GM18909 (cell line): ENCODE measurements around the gene RAB40A.
"Not testable (repeated sequence)": the region's sequence is repeated elsewhere in the genome, so short reads cannot be mapped to it uniquely, and the experiment has no call there.

Source experiments
- ATAC-seq: cut with Tn5 transposase; IDR thresholded peaks from one replicate; pipeline ENCODE4 v1.9.1; 2021; ENCODE audit warnings: mild to moderate bottlenecking; ENCODE audit not compliant: unreplicated experiment, poor library complexity

The RAB40A gene

DNA sequence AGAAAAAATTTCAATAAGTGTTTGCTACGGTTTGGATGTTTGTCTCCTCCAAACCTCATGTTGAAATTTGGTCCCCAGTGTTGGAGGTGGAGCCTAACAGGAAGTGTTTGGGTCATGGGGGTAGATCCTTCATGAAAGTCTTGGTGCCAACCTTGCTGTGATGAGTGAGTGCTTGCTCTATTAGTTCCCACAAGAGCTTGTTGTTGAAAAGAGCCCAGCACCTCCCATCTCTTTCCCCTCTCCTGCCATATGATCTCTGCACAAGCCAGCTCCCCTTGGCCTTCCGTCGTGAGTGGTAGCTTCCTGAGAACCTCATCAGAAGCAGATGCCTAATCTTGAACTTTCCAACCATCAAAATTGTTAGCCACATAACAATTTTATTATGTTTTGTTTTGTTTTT lies 10.3 kb upstream of the RAB40A start:
- ATAC-seq, result no peak

GRCh38 chrX:103524747-103525146 lies 5.5 kb upstream of the RAB40A start:
- no peak for ATAC-seq

DNA sequence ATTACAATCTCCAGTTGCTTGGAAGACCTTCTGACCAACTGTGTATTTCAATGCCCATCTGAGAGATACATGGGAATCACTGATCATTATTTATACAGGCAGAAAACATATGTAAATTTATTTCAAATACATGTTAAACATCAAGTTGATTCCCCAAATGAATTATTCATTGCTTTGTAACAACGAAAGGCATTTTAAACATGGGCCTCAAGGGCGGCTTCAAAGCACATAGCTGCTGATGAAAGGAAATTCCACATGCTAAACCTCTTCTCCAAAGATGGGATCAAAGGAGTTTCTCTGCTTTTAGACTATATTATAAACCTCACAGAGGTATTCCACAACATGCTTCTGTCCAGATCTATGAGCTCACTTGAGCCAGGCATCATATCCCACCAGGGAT lies 4.3 kb upstream of the RAB40A start:
- no peak for ATAC-seq

DNA sequence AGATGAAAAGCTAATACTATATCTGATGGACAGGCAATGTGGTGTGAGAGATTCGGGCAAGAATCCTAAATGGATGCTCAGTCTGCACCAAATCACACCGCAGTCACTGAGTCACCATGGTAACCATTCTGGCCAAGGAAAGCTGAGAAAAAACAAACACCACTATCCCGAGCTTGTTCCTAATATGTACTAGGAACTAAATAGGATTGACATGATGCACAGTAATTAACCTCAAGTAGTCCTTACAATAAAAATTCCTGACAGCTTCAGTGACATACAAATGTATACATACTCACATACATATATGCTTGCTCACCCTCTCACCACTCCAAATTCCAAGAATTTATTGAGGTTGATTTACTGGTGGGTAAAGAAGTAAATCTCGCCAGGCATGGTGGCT lies 1.1 kb upstream of the RAB40A start:
- no peak for ATAC-seq

DNA sequence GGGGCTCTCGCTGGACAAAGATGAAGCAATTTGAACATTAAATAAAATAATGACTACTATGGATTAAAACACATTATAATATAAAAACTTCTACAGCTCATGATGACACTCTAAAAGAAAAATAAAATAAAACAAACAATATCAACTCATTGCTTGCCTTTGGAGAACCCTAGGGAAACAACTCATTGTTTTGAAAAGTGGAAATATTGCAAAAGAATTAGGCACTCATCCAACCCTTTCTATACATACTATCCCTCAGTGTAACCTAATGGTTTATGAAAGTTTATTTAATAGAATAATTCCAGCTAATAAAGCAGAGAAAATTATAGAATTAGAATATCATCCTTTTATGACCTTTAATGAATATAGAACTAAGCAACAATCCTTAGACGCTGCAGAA lies 718 bp downstream of the RAB40A start:
- ATAC-seq, result no peak

- no peak for ATAC-seq
These were observed 2.0 kb downstream of the RAB40A start for GRCh38 chrX:103517246-103517645.

DNA sequence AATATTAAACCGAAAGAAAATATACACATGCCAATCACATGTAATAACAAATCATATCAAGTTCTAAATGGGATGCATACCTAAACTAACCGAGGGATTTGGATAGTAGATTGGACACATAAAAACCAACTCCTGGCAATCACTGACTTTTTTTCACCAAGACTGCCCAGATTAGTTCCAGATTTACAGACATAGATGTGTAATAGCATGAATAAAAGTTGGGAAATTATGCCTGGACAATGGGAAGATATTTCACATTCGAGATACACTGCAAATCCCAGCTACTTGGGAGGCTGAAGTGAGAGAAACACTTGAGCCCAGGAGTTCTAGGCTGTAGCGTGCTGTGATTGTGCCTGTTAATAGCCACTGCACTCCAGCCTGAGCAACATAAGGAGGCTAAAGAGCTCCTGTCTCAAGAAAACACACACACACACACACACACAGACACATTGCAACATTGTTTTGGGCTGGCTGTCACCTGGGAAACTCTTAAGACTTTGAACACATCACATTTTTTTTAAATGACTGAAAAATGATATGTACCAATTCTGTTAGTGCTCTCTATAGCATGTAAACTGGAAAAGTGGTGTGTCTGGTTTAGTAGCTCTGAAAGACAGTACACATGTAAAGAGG lies 5.7 kb downstream of the RAB40A start:
- ATAC-seq, result no peak

DNA sequence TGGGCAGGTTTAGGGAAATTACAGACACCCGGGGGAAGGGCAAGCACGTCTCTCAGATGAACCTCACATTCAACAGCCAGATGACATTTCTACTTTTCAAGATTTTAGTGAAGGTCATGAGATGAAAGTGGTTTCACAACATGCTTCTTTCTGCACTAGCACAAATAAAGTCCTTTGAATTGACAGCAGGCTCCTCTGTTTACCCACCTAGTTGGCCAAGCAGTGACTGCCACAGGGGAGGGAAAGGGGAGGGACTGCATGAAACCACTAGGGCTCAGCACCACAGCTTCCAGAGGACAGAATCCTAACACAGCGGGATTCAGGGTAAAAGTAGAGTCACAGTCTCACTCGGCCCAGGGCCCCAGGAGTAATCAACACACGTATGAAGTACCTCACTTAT lies 6.2 kb downstream of the RAB40A start:
- ATAC-seq, result no peak

DNA sequence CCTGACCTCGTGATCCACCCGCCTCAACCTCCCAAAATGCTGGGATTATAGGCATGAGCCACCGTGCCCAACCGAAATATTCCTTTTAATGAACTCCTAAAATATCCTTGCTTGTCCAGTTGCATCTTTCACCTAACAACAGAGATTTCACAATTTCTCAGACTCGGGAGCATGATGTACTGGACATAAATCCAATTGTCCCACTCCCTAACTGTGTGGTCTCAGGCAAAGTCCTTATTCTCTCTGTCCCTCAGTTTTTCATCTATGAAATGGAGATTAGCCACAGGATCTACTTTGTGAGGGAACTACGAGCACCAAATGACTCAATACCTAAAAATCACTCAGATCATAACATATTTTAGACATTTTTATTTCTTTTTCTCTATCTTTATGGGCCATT lies 9.3 kb downstream of the RAB40A start:
- ATAC-seq, result no peak

DNA sequence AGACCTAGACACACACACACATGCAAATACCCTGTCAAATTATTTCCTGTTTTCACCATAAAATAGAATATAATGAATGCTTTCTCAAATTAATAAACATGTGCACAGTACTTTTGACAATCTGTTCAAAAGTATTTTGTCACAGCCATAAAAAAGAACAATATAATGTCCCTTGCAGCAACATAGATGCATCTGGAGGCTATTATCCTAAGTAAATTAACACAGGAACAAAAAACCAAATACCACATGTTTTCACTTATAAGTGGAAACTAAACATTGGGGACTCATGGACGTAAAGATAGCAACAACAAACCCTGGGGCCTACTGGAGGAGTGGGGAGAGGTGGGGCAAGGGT lies 15.5 kb downstream of the RAB40A start:
- ATAC-seq, result no peak

- ATAC-seq, result no peak
These were observed 16.0 kb downstream of the RAB40A start for GRCh38 chrX:103503163-103503852.

DNA sequence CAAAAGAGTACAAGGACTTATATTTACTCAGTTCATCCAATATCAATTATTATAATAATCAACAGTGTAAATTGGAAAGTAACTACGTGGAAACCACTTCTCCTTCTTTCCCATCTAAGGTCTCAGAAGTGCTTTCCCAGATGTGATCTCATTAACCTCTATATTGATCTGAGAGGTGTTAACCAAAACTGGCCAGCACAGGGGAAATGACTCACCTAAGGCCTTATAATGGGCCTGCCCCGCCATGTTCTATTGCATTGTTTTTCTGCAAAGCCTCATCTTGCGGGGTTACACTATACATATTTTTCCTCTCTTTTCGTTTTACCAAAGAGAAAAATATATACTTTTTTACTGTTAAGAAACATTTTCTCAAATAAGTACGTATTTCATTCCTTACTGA lies 20.5 kb downstream of the RAB40A start:
- ATAC-seq, result no peak

DNA sequence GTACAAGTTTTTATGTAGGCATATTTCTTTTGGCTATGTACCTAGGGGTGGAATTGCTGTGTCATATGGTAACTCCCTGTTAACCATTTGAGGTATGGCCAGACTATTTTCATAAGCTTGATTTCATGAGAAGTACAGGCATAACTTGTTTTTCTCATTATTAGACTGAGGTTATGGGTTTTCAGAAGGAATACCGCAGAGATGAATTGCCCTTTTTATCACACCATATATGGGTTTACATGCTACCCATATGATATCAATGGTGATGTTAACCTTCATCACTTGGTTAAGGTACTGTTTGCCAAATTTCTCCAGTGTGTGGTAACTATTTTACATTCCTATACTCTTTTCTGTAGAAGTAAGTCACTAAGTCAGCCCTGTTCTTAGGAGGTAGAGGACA lies 23.5 kb downstream of the RAB40A start:
- ATAC-seq, result no peak

DNA sequence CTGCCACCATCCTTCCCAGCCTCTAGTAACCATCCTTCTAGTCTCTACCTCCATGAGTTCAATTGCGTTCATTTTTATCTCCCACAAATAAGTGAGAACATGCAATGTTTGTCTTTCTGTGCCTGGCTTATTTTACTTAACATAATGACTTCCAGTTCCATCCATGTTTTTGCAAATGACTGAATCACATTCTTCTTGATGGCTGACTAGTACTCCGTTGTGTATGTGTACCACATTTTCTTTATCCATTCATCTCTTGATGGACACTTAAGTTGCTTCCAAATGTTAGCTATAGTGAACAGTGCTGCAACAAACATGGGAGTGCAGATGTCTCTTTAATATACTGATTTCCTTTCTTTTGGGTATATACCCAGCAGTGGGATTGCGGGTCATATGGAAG lies 25.7 kb downstream of the RAB40A start:
- not testable (repeated sequence) for ATAC-seq

- not testable (repeated sequence) for ATAC-seq
These were observed 29.6 kb downstream of the RAB40A start for GRCh38 chrX:103489733-103490132.

DNA sequence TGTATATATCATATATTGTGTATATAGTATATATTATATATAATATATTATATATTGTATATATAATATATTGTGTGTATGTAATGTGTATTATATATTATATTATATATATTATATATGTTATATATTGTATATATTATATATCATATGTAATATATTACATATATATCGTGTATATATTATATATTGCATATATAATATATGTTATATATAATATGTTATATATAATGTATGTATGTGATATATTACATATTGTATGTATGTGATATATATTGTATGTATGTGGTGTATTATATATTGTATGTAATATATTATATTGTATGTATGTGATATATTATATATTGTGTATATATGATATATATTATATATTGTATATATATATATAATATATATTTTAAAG lies 30.5 kb downstream of the RAB40A start:
- ATAC-seq, result no peak

- ATAC-seq, result no peak
These were observed 31.0 kb downstream of the RAB40A start for GRCh38 chrX:103488332-103488731.

DNA sequence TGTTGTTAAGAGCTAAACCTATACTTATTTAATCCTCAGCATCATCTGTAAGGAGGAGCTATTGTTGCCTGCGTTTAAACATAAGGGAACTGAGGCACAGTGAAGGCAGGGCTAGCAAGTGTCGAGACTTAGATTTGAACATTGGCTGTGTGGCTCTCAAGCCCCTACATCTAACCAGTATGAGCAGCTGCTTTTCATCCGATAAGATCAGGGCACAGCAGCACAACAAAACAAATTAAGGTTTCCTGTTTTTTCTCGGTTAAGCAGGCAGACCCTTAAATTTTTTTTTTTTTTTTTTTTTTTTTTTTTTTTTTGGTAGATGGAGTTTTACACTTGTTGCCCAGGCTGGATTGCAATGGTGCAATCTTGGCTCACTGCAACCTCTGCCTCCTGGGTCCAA lies 35.6 kb downstream of the RAB40A start:
- ATAC-seq, result no peak

GRCh38 chrX:103480526-103480925 lies 38.8 kb downstream of the RAB40A start:
- no peak for ATAC-seq

GRCh38 chrX:103477496-103477895 lies 41.8 kb downstream of the RAB40A start:
- no peak for ATAC-seq

- no peak for ATAC-seq
These were observed 43.9 kb downstream of the RAB40A start for GRCh38 chrX:103475381-103475780.

GRCh38 chrX:103469977-103470376 lies 49.3 kb downstream of the RAB40A start:
- ATAC-seq, result not testable (repeated sequence)
